ENCODE results near the gene SYT7. TPM values are rescaled to one million over a fixed set of nuclear protein-coding genes. Genes with fewer than 3 reads are reported as not detected.

SYT7 gene
- total RNA-seq, 2 donors from 2014 or later, result 8.6 to 12.2 TPM

DNA sequence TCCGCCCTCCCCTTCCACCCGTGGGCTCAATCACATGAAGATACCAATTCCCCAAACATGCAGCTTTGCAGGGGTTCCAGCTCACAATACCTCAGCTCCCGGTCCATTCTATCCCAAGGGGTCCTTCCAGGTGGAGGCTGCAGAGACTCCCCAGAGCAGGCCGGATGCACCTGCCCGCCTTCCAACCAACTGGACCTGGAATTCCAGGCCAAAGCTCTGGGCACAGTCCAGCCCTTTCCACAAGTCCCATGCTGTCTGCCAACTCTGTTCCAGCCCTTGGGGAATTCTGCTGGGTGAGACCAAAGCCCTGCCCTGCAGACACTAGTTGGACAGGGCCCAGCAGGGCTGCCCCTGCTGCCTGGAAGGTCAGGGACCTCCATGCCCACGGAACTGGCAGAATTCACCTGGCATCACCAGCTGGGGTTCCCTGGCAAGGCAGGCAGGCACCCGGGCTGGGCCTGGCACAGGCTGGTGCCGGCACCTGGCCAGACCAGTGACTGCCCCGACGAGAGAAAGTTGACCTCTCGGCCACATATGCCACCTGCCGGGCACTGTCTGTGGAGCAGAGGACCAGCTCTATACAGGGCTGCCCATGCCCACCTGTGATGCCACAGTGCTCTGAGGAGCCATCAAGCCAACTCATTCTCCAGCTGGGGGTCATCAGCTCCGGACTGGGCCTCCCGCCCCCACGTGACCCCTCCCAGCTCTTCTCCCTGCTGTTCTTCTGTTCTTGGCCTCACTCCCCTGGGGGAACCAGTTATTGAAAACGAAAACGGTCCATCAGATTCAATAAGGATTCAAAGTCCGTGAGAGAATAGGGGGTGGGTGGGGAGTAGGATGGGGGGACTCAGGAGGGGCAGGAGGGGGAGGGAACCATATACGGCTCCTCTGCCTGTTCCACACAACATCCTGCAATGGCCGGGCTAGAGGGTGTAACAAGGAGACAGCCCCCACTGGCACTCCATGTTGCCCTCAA lies 4.7 kb downstream of the SYT7 start:
- Histone ChIP-seq H3K36me3 (replicated peaks in 1 of 2; ENCODE audit: insufficient read depth in 1 of 2, low read depth in 2 of 2) (no peaks in the 10 kb centered on the region), H3K27me3 (peaks cover 0 to 6% of the 10 kb centered on the region in 2 donors), H3K4me3 (no peak overlapping the region), H3K9me3 (no peaks in the 10 kb centered on the region), H3K4me1 (peaks cover 10% of the 10 kb centered on the region), H3K27ac (no peak overlapping the region)
- DNase-seq (peak in 2 of 4 donors; percentile 34 to 37), ATAC-seq (no peak)
- no peak for TF ChIP-seq POLR2A (IDR thresholded peaks at IDR 0.05)
- no peak for TF ChIP-seq CTCF (IDR thresholded peaks at IDR 0.05)
- 62 to 76% methylated on average over 13 to 18 of the region's 20 CpGs for WGBS, 2 donors
- intact Hi-C loops (cut with DNase I), result no loop called here

DNA sequence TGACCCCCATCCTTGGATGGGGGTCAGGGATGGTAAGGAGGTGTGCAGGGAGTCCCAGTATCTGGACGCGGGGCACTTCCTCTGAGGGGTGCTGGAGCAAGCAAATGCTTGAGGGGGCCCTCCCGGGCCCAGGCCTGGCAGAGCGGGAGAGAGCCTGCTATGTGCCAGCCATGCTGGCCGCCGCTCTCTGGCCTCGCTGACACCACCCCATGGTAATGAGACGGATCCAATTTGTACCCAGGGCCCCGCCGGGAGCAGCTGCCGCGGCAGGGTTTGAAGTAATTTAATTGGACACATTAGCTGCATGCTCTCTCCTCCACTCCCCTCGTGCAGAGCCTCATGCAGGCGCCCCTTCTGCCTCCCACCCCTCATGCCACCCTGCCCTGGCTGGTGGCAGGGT lies 6.3 kb downstream of the SYT7 start:
- ATAC-seq, result no peak
- Histone ChIP-seq H3K9me3 (no peaks in the 10 kb centered on the region), H3K27me3 (no peaks in the 10 kb centered on the region), H3K4me1 (peaks cover under 1% of the 10 kb centered on the region), H3K36me3 (replicated peaks in 1 of 2; ENCODE audit: insufficient read depth in 1 of 2, low read depth in 2 of 2) (no peaks in the 10 kb centered on the region), H3K4me3 (no peak overlapping the region), H3K27ac (no peak overlapping the region)
- TF ChIP-seq POLR2A (IDR thresholded peaks at IDR 0.05) (no peak), CTCF (IDR thresholded peaks at IDR 0.05) (no peak)
- intact Hi-C loops (cut with DNase I), result no loop called here
- no peak for DNase-seq
- 72 to 75% methylated on average over 8 to 14 of the region's 14 CpGs for WGBS, 2 donors

GRCh38 chr11:61572913-61573312 lies 8.0 kb downstream of the SYT7 start:
- no peaks in the 10 kb centered on the region for H3K4me1 ChIP-seq
- WGBS, 2 donors, result 62 to 66% methylated on average over 3 to 5 of the region's 5 CpGs
- TF ChIP-seq POLR2A (IDR thresholded peaks at IDR 0.05), result no peak
- TF ChIP-seq CTCF (IDR thresholded peaks at IDR 0.05), result no peak
- H3K27ac ChIP-seq, result no peak overlapping the region
- DNase-seq (no peak), ATAC-seq (no peak)
- no peaks in the 10 kb centered on the region for H3K27me3 ChIP-seq
- H3K9me3 ChIP-seq, result no peaks in the 10 kb centered on the region
- no peak overlapping the region for H3K4me3 ChIP-seq
- no peaks in the 10 kb centered on the region for H3K36me3 ChIP-seq (replicated peaks in 1 of 2; ENCODE audit: insufficient read depth in 1 of 2, low read depth in 2 of 2)
- intact Hi-C loops (cut with DNase I), result no loop called here

- no peak for TF ChIP-seq CTCF (IDR thresholded peaks at IDR 0.05)
- TF ChIP-seq POLR2A (IDR thresholded peaks at IDR 0.05), result no peak
- DNase-seq, result no peak
- WGBS, 2 donors, result 62 to 68% methylated on average over 3 of the region's 3 CpGs
- no peaks in the 10 kb centered on the region for H3K36me3 ChIP-seq (replicated peaks in 1 of 2; ENCODE audit: insufficient read depth in 1 of 2, low read depth in 2 of 2)
- no peak for ATAC-seq
- H3K4me1 ChIP-seq, result peaks cover 6% of the 10 kb centered on the region
- H3K4me3 ChIP-seq, result no peak overlapping the region
- intact Hi-C loops (cut with DNase I), result no loop called here
- H3K27me3 ChIP-seq, result no peaks in the 10 kb centered on the region
- H3K9me3 ChIP-seq, result no peaks in the 10 kb centered on the region
- H3K27ac ChIP-seq, result no peak overlapping the region
Observed at GRCh38 chr11:61571869-61572268, 9.0 kb downstream of the SYT7 start.
